ENCODE results near the gene CD79A. TPM values are rescaled to one million over a fixed set of nuclear protein-coding genes. Genes with fewer than 3 reads are reported as not detected.

The CD79A gene
- total RNA-seq, 2 experiments from 2014 or later: 2.5 to 2.7 TPM

DNA sequence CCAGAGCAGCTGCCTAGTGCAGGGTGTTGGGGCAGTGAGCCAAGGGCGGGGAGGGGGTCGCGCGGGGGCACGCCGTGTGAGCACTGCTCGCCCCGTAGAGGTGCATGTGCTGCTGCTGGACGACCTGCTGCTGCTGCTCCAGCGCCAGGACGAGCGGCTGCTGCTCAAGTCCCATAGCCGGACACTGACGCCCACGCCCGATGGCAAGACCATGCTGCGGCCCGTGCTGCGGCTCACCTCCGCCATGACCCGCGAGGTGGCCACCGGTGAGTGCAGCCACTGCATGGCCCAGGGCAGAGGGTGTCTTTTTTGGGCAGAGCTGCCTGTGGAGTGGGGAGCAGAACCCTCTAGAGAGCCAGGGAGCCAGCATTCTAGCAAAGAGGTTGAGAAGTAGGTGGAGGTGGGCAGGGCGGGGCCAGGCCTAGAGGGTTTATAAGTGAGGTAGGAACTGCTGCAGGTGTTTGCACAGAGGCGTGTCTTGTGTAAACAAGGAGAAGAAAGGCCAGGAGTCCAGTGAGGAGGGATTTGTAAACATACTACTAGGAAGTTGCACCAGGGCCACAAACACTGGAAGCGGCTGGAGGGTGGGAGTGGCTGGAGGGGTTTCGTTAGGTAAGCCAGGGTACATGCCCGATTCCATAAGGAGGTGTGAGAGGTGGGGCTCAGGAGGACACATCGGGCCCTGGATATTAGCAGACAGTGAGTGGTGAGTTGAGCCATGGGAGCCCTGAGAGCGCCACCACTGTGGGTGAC is 27.2 kb downstream of the CD79A start:
- Mint-ChIP-seq H3K4me3 (no peak overlapping the region), H3K27ac (peak overlapping the region; percentile 36), H3K36me3 (ENCODE audit: low read depth) (peaks cover 41% of the 10 kb centered on the region), H3K27me3 (ENCODE audit: low read depth) (no peaks in the 10 kb centered on the region), H3K4me1 (ENCODE audit: low read depth) (peaks cover 30% of the 10 kb centered on the region), H3K9me3 (no peaks in the 10 kb centered on the region)
- CTCF ChIA-PET: no interaction called here
- no peak for DNase-seq
- intact Hi-C loops (cut with micrococcal nuclease): no loop called here

DNA sequence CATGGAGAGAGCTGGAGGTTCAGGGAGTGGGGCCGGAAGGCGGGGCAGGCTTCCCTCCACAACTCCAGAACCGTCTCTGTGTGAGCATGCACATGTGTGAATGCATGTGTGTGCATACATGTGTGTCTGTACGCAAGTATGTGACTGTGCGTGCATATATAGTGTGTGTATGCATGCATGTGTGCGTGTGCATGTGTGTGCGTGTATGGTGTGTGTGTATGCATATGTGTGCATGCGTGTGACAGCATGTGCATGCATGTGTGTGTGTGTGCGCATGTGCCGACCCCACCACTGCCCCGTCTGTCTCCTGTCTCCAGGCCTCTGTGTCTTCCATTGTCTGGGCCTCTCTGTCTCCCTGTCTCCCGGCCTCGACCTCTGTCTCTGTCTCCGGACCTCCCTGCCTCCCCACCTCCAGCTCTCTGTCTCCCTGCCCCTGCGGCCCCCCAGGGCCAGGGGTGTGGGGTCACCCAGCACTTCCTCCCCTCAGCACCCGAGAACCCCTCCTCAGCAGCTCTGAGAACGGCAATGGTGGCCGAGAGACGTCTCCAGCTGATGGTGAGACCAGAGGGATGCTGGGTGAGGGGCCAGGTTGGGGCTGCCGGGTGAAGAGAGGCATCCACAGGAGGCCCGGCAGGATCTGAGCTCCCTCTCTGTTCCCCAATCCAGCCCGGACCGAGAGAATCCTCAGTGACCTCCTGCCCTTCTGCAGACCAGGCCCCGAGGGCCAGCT is 28.4 kb downstream of the CD79A start:
- Mint-ChIP-seq H3K4me1 (ENCODE audit: low read depth) (peaks cover 29% of the 10 kb centered on the region), H3K9me3 (no peaks in the 10 kb centered on the region), H3K27me3 (ENCODE audit: low read depth) (no peaks in the 10 kb centered on the region), H3K4me3 (no peak overlapping the region), H3K36me3 (ENCODE audit: low read depth) (peaks cover 35% of the 10 kb centered on the region), H3K27ac (no peak overlapping the region)
- DNase-seq: no peak
- intact Hi-C loops (cut with micrococcal nuclease): no loop called here
- CTCF ChIA-PET: no interaction called here

DNA sequence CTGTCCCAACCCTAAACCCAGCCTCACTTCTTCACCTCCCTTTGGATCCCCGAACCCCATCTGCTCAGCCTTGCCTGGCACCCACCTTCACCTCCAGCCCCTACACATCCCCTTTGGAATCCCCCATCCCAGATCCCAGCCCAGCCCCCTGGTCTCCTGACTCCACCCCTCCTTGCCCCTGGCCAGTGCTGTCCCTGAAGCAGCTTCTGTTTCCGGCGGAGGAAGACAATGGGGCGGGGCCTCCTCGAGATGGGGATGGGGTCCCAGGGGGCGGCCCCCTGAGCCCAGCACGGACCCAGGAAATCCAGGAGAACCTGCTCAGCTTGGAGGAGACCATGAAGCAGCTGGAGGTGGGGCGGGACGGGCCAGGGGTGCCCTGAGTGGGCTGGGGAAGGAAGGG is 29.2 kb downstream of the CD79A start:
- DNase-seq: no peak
- Mint-ChIP-seq H3K9me3 (no peaks in the 10 kb centered on the region), H3K4me1 (ENCODE audit: low read depth) (peaks cover 37% of the 10 kb centered on the region), H3K36me3 (ENCODE audit: low read depth) (peaks cover 32% of the 10 kb centered on the region), H3K27ac (no peak overlapping the region), H3K27me3 (ENCODE audit: low read depth) (no peaks in the 10 kb centered on the region), H3K4me3 (no peak overlapping the region)
- intact Hi-C loops (cut with micrococcal nuclease): no loop called here
- CTCF ChIA-PET: no interaction called here

DNA sequence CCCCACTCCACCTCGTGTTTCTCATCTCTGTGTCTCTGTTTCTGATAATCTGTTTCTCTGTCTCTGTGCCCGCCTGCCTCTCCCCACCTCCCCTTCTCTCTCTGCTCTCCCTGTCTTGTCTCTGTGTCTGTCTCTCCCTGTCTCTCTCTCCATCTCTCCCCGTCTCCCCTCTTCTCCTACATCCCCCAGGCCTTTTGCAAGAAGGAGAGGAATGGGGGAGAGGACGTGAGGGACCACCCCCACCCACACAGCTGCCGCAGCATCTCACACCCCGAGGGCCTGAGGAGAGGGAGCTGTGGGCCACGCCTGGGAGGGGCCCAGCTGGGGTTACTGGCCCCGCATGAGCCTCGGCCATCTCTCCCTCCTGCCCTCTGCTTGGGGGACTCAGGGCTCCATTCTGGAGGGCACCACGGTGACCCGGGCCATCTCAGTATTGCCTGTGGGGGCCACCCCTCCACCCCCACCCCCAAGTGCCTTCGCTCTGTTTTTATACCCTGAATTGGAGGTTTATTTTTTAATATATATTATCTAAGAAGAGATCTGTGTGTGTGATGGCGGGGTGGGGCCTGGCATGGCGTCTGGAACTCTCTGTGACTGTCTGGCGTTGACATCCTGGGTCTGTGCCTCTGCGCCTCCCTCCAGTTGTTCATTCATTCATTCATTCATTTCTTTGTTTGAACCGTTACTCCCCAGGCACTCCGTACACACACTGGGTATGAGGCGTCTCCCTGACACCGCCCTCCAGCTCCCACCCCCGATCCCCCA is 30.0 kb downstream of the CD79A start:
- peaks cover 41% of the 10 kb centered on the region for H3K4me1 Mint-ChIP-seq (ENCODE audit: low read depth)
- no peaks in the 10 kb centered on the region for H3K9me3 Mint-ChIP-seq
- CTCF ChIA-PET: no interaction called here
- peak overlapping the region; percentile 44 for H3K27ac Mint-ChIP-seq
- peaks cover 6% of the 10 kb centered on the region for H3K27me3 Mint-ChIP-seq (ENCODE audit: low read depth)
- H3K36me3 Mint-ChIP-seq (ENCODE audit: low read depth): peaks cover 30% of the 10 kb centered on the region
- intact Hi-C loops (cut with micrococcal nuclease): no loop called here
- no peak for DNase-seq
- H3K4me3 Mint-ChIP-seq: no peak overlapping the region

DNA sequence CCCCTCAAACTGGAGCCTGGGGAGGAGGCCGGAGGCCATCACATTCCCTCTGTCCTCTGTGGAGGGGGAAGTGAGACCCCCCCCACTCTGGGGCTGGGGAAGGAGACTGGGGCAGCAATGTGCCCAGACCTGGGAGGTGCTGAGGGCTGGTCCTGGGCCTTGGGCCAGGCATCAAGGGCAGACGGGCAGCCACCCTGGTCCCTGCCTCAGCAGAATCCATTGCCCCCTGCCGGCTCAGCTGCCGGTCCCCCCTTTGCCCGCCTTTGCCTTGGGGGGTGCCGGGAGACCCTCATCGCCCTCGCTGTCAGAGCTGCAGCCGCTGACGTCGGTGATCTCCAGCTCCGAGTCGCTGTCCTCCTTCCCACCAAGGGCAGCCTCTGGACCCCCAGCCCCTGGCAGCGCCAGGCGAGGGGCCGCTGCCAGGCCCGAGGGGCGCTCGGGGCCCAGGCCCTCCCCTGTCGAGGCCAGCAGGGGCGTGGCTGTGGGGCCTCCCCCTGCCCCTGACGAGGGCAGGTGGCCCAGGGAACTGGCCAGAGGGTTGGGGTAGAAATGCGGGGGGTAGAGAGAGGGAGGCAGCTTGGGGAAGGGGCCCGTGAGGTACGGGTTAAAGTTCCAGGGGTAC is 31.0 kb downstream of the CD79A start:
- H3K4me1 Mint-ChIP-seq (ENCODE audit: low read depth): peaks cover 46% of the 10 kb centered on the region
- intact Hi-C loops (cut with micrococcal nuclease): no loop called here
- H3K27ac Mint-ChIP-seq: no peak overlapping the region
- H3K36me3 Mint-ChIP-seq (ENCODE audit: low read depth): peaks cover 24% of the 10 kb centered on the region
- H3K27me3 Mint-ChIP-seq (ENCODE audit: low read depth): peaks cover 11% of the 10 kb centered on the region
- H3K4me3 Mint-ChIP-seq: no peak overlapping the region
- CTCF ChIA-PET: interaction anchor here (0.5 kb wide), 1 partner anchor 155 kb away, joined by 3 read pairs; no protein-coding TSS in a partner anchor
- H3K9me3 Mint-ChIP-seq: no peaks in the 10 kb centered on the region
- no peak for DNase-seq

DNA sequence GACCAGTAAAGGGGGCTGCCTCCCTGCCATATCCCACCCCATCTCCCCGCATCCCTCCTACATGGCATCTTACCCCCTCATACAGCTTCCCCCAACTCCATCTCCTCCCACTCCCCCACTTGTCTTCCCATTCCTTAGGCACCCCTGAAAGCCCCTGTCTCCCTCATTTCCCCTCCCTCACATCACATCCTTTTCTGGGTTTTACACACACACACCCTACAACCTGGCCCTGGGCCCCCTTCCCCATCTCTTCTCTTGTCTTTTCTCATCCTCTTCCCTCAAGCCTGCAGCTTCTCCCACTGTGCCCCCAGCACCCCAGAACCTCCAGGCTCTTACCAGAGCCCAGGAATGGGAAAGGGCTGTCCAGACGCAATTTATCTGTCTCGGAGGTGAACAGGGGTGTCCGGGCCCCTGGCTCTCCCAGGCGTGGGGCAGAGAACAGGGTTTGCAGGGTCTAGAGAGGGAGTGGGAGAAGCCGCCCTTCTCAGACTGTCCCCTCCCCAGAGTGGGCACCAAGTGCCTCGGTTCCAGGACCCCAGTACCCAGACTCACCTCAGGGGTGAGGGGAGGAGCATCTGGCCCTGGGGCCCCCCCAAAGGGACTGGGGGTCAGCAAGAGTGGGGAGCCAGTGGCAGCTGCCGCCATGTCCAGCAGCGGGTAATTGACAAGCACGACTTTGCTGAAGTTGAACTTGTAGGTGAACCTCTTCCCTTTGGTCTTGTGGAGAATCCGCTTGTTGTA is 31.8 kb downstream of the CD79A start:
- no peak overlapping the region for H3K27ac Mint-ChIP-seq
- no peak overlapping the region for H3K4me3 Mint-ChIP-seq

DNA sequence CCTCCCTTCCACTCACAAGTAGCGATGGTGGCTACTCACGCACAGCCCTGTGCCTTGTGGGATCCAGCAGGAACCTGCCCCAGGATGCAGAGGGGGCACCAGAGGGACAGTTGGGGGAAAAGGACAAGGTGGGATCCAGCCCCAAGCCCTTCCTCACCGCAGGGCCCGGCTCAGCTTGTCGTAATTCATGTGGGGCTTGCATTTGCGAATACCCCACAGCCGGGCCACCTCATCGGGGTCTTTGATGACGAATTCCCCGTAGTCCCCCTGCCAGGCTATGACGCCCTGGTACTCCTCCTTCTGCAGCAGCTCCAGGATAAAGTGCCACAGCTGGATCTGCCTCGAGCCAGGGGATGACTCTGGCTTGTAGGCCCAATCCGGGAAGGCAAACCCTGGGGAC is 32.6 kb downstream of the CD79A start:
- H3K36me3 Mint-ChIP-seq (ENCODE audit: low read depth): peaks cover 16% of the 10 kb centered on the region
- peaks cover 21% of the 10 kb centered on the region for H3K27me3 Mint-ChIP-seq (ENCODE audit: low read depth)
- no peak for DNase-seq
- H3K9me3 Mint-ChIP-seq: no peaks in the 10 kb centered on the region
- H3K27ac Mint-ChIP-seq: no peak overlapping the region
- intact Hi-C loops (cut with micrococcal nuclease): no loop called here
- no peak overlapping the region for H3K4me3 Mint-ChIP-seq
- CTCF ChIA-PET: interaction anchor here (0.6 kb wide), 1 partner anchor 50 kb away, joined by 5 read pairs; no protein-coding TSS in a partner anchor
- H3K4me1 Mint-ChIP-seq (ENCODE audit: low read depth): peaks cover 49% of the 10 kb centered on the region

More for the DNA sequence above, 31.8 kb downstream of the CD79A start:
- intact Hi-C loops (cut with micrococcal nuclease): no loop called here
- H3K36me3 Mint-ChIP-seq (ENCODE audit: low read depth): peaks cover 22% of the 10 kb centered on the region
- CTCF ChIA-PET: interaction anchor here (0.5 kb wide), 1 partner anchor 156 kb away, joined by 3 read pairs; no protein-coding TSS in a partner anchor
- DNase-seq: no peak
- peaks cover 48% of the 10 kb centered on the region for H3K4me1 Mint-ChIP-seq (ENCODE audit: low read depth)
- no peaks in the 10 kb centered on the region for H3K9me3 Mint-ChIP-seq
- H3K27me3 Mint-ChIP-seq (ENCODE audit: low read depth): peaks cover 16% of the 10 kb centered on the region

DNA sequence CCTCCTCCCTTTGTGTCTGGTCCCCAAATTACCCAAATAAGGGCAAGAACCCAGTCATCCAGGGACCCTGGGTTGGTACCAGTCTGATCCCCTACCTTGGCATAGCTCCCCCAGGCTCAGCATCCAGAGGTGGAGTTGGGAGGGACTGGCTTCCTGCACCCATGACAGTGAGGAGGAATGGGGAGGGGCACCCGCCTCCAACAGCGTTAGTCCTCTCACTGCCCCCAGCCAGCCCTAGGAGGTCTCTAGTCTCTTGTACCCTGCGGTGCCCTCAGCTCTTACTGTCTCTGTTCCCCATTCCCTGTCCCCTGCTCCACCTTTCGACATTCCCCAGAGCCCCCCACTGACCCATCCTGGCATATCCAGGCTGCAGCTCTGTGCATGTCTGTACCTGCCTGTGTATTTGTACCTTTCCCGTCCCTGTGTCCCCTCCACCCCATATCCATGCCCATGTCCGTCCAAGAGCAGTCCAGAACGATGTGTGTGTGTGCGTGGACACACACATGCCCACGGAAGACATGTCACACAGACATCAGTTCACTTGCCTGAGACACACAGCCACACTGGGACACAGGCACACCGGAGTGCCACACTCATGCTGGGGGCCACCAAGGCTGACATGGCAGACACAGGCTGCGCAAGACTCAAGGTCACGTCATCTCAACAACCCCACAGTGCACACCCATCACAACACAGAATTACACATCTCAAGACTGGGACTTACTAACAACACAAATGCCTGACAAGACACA is 33.3 kb downstream of the CD79A start:
- Mint-ChIP-seq H3K36me3 (ENCODE audit: low read depth) (peaks cover 10% of the 10 kb centered on the region), H3K4me1 (ENCODE audit: low read depth) (peaks cover 46% of the 10 kb centered on the region), H3K27me3 (ENCODE audit: low read depth) (peaks cover 21% of the 10 kb centered on the region), H3K4me3 (no peak overlapping the region), H3K9me3 (no peaks in the 10 kb centered on the region), H3K27ac (peak overlapping the region; percentile 9)
- intact Hi-C loops (cut with micrococcal nuclease): no loop called here
- DNase-seq: no peak
- CTCF ChIA-PET: interaction anchor here (0.6 kb wide), 1 partner anchor 50 kb away, joined by 5 read pairs; no protein-coding TSS in a partner anchor

DNA sequence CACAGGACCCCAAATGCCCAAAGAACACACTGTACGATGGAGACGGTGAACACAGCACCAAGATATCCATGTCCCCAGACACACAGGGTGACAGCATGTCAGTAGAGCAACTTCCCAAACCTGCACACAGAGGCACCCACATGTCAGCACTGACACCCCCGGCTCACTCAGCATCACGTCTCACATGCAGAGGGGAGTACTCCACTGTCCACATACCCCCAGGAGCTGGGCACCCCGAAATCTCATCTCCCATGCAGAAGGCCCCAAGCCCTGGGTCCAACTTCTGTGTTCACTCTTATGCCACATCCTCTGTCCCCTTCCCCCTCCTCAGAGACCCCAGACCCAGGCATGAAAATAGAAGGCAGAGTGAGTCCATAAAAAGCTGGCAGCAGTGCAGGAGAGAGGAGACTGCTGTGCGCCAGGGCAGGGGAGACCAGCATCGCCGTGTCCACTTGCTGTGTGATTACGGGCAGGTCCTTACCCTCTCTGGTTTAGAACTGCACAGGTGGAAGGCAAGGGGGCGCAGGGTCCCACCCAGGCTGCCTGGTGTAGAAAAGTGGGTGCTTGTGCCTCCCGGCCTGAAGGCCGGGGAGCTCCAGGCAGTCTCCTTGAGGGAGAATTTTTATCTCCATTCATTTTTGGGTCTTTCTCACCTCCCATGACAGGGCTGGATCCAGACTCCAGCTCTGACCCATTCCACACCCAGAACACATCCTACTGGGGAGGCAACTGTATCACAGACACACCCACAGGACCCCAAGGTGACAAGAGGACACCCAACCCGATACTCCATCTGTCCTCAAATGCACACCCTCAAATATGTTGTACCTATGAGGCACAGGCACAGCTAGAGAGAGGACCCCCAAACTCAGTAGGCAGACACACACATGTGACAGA is 34.2 kb downstream of the CD79A start:
- Mint-ChIP-seq H3K4me1 (ENCODE audit: low read depth) (peaks cover 41% of the 10 kb centered on the region), H3K27ac (peak overlapping the region; percentile 15), H3K4me3 (no peak overlapping the region), H3K9me3 (no peaks in the 10 kb centered on the region), H3K27me3 (ENCODE audit: low read depth) (peaks cover 21% of the 10 kb centered on the region), H3K36me3 (ENCODE audit: low read depth) (peaks cover 6% of the 10 kb centered on the region)
- CTCF ChIA-PET: interaction anchor here (0.5 to 1.0 kb wide), 2 partner anchors 27 to 159 kb away, joined by 3 to 4 read pairs; no protein-coding TSS in a partner anchor
- DNase-seq: no peak
- intact Hi-C loops (cut with micrococcal nuclease): no loop called here

DNA sequence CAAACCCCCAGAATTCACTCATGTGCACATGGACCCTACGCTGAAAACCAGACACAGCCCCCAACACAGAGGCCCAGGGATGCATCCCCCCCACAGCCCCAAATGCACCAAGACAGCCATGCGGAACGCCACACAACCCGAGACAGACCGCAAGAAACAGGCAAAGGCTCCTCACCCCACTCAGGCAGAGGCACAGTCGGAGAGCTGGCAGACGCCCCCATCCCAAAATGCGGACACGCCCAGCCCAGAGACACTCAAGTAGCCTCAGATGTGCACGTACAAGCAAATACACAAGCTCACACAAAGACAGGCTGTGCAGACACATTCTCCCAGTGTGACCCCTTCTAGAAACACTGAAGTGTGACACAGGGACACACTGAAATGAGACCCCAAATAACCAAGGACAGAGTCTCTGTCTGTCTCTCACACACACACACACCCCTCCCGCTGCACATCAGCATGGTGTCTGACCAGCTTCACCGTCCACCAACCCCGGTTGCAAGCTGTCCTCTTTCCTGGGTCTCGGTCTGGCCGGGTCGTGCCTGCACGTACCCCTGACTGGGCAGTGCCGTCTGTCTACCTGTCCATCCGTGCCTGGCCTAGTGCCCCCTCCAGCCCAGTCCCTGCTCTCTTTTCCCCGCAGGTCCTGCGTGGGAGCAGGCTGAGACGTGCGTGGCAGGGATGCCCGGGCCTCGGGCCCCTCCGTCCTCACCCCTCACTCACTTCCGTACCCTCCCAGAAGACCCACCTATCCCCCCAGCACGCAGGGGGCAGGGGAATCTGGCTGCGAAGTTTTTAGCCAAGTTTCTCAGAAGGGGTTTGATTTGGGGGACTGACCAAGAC is 35.0 kb downstream of the CD79A start:
- Mint-ChIP-seq H3K4me3 (no peak overlapping the region), H3K4me1 (ENCODE audit: low read depth) (peaks cover 37% of the 10 kb centered on the region), H3K9me3 (no peaks in the 10 kb centered on the region), H3K36me3 (ENCODE audit: low read depth) (peaks cover 4% of the 10 kb centered on the region), H3K27ac (peak overlapping the region; percentile 15), H3K27me3 (ENCODE audit: low read depth) (peaks cover 21% of the 10 kb centered on the region)
- intact Hi-C loops (cut with micrococcal nuclease): no loop called here
- CTCF ChIA-PET: interaction anchor here (1.0 kb wide), 1 partner anchor 26 kb away, joined by 3 read pairs; no protein-coding TSS in a partner anchor
- no peak for DNase-seq

All from activated naive CD4-positive, alpha-beta T cell treated with anti-CD3 and anti-CD28 coated beads for 36 hours (primary cell).